GM19099 (cell line): ENCODE measurements around the gene PPEF2.

ENCODE experiments used
- POLR2A ChIP-seq: IDR thresholded peaks from 3 replicates; pipeline ENCODE4 v1.6.1; 2011; ENCODE audit warnings: low read depth; ENCODE audit not compliant: insufficient read length; ENCODE audit errors: extremely low read depth

Gene PPEF2

DNA sequence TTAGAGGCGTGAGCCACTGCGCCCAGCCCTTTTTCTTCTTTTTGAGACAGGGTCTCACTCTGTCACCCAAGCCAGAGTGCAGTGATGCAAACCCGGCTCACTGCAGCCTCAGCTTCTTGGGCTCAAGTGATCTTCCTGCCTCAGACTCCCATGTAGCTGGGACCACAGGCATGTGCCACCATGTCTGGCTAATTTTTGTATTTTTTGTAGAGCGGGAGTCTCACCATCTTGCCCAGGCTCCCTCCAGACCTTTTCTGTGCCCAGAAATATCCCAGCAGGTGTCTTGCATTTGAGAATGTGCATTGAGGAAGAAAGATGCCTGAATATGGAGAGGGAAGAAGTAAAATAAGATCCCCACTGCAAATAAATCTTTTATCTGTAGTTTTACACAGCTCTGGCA is 58.7 kb downstream of the PPEF2 start:
- no peak for TF ChIP-seq POLR2A

GRCh38 chr4:75841641-75842520 is 60.4 kb downstream of the PPEF2 start:
- TF ChIP-seq POLR2A: no peak

DNA sequence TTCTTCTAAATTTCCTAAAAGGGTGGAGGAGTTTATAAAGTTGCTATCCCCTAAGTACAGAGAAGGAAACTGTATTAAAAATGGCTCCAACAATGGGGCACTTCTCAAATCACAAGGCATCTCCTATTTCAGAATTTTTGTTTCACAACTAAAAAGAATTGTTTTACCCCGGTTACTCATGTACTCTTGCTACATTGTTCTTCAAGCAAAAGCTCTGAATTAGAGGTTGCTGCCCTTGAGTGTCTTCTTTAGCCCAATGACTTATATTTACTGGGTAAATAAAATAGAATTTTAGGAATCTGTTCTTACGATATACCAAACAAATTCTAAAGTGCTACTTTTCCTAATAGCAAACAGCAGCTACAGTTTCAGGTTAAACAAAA is 67.5 kb downstream of the PPEF2 start:
- TF ChIP-seq POLR2A: no peak

GRCh38 chr4:75834095-75834771 is 68.0 kb downstream of the PPEF2 start:
- no peak for TF ChIP-seq POLR2A

DNA sequence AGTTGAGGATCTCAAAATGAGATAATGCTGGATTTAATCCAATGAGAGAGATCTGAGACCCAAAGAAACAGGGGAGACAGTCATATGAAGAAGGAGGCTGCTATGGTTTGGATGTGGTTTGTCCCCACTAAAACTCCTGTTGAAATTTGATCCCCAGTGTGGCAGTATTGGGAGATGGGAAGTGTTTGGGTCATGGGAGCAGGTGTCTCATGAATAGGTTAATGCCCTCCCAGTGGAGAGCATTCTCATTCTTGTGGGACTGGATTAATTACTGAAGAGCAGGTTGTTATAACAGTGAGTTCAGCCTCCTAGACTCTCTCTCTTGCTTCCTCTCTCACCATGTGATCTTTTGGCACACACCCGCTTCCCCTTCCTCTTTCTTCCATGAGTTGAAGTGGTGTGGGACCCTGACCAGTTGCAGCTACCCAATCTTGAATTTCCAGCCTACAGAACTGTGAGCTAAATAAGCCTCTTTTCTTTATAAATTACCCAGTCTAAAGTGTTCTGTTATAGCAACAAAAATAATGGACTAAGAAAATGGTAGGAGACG is 70.3 kb downstream of the PPEF2 start:
- TF ChIP-seq POLR2A: no peak

DNA sequence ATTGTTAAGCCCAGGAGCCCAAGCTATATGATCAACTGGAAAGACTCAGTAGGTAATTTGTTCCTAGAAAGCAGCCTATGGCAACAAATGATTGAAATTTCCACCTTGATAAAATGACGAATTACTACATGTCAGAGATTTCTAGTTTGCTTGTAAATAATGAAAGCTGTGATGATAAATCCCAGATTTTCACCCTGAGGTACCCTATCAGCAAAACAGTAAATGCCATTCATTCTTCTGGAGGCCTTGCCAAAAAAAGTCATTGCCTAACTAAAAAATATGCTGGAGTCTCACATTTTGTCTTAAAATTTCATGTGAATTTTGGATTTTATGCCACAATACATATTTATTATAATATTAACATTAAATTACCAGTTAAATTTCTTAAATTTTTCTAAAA is 71.3 kb downstream of the PPEF2 start:
- TF ChIP-seq POLR2A: no peak

- TF ChIP-seq POLR2A: no peak
These were observed 78.4 kb downstream of the PPEF2 start for GRCh38 chr4:75823812-75824211.

GRCh38 chr4:75822416-75822815 is 79.8 kb downstream of the PPEF2 start:
- TF ChIP-seq POLR2A: no peak

DNA sequence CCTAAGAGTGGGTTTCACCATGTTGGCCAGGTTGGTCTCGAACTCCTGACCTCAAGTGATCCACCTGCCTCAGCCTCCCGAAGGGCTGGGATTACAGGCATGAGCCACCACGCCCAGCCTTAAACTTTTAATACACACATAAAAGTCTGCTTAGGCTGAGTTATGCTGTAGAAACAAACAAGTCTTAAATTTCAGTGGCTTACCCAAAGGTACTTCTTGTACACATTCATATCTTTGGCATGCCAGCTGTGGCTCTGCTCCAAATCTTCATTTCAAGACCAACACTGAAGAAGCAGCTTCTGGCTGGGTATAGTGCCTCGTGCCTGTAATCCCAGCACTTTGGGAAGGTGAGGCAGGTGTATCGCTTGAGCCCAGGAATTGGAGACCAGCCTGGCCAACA is 80.3 kb downstream of the PPEF2 start:
- TF ChIP-seq POLR2A: no peak

DNA sequence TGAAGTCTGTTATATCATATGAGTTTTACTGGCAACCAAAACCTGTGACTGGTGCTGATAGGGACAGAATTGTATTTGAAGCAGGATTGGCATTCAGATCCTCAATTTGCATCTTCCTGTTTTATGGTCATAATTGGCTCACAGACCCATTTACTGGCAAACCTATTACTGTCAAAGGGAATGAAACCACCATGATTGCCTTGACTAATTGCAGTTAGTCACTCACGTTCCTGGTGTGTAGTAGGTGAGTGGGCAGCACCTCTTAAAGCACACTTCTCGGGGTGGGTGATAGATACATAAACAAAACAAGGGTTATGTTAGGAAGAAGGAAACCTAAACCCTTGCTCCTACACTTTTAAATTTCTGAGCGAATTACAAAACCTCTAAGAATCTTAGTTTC is 81.0 kb downstream of the PPEF2 start:
- TF ChIP-seq POLR2A: no peak

DNA sequence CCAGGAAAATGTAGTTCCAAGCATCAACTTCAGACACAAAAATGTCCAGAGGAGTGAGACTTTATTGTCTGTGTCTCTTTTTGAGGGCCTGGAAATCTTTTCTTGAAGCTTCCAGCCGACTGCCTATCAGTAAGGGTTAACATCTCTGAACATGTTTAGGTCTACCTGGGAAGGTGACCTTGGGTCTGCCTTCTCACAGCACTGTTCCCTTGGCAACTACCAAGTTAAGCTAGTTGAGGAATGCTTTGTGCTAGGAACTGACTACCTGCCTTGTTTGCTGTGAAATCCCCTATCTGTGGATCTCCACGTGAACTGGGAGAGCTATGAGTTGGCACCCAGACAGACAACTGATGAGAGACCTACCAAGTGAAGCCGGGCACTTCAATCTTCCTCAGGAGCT is 81.6 kb downstream of the PPEF2 start:
- TF ChIP-seq POLR2A: no peak

DNA sequence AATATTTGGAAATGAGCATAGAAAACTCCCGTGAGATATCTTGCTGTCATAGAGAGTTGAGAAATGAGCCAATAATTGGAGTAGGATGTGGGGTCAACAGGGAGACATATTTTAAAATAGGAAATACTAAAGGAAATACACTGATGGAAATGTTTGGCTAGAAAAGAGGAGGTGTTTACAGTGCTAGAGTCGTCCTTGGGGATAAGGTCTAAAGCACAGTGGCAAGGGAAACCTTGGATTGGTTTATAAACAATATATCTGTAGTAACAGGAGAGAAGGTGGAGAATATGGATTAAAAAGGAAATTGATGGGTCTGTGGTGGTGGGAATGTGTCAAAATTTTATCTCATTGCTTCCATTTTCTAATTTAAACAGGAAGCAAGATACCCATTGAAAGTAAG is 82.1 kb downstream of the PPEF2 start:
- no peak for TF ChIP-seq POLR2A

DNA sequence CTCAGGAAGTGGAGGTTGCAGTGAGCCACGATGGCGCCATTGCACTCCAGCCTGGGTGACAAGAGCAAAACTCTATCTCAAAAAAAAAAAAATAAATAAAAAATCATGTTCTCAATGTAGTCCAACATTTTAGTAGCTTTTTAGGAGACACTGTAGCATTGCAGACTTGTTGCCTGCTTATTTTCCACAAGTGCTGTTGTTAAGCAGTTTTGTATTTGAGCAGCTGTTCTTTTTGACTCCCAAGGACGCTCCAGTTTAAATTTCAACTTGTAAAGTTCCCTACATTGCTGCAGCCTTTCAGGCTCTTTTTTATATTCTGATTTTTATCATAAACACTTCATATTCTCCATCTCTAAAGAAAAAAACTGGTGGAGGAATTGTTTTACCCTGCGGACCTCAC is 83.1 kb downstream of the PPEF2 start:
- TF ChIP-seq POLR2A: no peak

DNA sequence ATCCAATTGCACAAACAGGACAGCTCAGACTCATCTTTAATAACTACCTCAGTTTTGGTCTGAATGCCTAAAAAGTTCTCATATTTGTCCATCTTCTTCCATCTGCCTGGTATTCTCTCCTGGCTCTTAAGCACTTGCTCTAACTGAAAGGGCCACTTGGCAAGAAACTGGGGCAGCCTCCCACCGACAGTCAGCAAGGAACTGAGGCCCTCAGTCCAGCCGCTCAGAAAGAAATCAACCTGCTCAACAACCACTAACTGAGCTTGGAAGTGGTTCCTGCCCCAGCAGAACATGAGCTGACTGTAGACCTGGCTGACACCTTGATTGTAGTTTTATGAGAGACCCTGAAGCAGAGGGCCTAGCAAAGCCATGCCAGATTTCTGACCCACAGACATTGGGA is 84.4 kb downstream of the PPEF2 start:
- TF ChIP-seq POLR2A: no peak
